ENCODE results near the gene STC2.

Gene STC2

GRCh38 chr5:173311818-173312585, 16.2 kb downstream of the STC2 start:
- no peak for DNase-seq

- no peak for DNase-seq
Measured at GRCh38 chr5:173310861-173311785, 17.1 kb downstream of the STC2 start.

GRCh38 chr5:173310218-173310769, 17.9 kb downstream of the STC2 start:
- no peak for DNase-seq

DNA sequence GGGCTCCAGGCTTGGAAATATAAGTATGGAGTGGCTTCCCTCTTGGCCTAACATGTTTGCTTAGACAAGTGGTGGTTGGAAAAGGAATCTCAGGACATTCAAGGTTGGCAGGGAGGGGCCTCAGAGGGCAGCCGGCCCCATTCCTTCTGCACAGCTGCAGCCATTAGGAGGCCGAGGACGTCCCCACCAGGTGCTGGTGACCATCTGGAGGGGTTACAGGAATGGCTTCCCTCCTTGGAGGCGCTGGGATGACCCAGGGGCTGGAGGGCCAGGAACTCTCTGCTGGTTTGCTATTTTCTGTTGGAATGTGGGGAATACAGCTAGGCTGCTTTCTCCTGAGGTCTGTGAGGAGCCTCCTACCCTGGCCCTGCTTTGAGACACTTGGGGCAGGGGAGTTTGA, 18.5 kb downstream of the STC2 start:
- DNase-seq: no peak

- DNase-seq: no peak
Measured at GRCh38 chr5:173308226-173308625, 20.0 kb downstream of the STC2 start.

DNA sequence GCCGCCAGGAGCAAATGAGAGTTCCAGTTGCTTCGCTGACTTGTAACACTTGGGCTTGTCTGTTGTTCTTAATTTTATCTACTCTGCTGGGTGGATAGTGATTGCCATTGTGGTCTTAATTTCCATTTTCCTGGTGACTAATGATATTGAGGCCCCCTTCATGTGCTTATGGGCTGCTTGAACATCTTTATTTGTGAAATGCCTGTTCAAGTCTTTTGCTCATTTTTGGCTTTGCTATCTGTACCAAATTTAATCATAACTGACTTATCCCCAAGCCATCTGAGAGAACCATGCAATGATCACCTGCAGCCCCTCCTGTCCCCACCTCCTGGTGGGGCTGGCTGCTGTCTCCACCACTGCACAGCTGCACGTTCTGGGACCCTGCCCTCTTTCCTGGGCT, 20.5 kb downstream of the STC2 start:
- no peak for DNase-seq

DNA sequence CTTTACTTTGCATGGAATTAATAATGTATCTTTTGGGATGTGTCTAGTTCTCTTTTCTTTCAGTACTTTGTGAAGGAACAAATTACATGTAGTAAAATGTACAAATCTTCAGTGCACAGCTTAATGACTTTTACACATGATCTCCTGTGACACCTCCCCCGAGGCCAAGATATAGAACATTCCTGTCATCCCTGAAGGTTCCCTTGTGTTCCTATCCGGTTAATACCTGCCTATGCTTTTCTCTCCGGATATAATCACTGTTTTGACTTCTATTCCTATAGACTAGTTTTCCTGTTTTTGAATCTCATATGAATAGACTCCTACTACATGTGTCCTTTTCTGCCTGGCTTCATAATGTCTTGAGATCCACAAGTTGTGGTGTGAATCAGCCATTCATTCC, 21.5 kb downstream of the STC2 start:
- DNase-seq: no peak

- no peak for DNase-seq
Measured at GRCh38 chr5:173304591-173304988, 23.6 kb downstream of the STC2 start.

GRCh38 chr5:173303878-173304590, 24.2 kb downstream of the STC2 start:
- no peak for DNase-seq

- DNase-seq: no peak
Measured at GRCh38 chr5:173302546-173303155, 25.6 kb downstream of the STC2 start.

GRCh38 chr5:173301695-173302545, 26.3 kb downstream of the STC2 start:
- DNase-seq: no peak

GRCh38 chr5:173300389-173301047, 27.7 kb downstream of the STC2 start:
- no peak for DNase-seq

DNA sequence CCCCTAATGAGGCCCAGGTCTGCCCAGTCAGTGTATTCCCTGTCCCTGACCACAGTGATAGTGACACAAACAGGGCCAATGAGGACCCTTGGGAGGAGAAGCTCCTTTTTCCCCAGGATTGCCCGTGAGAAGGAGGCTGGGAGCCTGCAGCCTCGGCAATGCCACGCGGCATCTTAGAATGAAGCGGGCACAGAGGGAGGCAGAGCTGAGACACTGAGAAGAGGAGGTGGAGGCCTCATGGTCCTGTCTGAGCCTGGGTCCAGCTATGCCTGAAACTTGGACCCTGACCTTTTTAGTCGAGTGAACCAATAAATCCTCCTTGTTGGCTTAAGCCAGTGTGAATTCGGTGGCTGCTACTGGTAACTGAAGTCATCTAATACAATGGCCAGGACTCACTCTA, 28.4 kb downstream of the STC2 start:
- DNase-seq: no peak

DNA sequence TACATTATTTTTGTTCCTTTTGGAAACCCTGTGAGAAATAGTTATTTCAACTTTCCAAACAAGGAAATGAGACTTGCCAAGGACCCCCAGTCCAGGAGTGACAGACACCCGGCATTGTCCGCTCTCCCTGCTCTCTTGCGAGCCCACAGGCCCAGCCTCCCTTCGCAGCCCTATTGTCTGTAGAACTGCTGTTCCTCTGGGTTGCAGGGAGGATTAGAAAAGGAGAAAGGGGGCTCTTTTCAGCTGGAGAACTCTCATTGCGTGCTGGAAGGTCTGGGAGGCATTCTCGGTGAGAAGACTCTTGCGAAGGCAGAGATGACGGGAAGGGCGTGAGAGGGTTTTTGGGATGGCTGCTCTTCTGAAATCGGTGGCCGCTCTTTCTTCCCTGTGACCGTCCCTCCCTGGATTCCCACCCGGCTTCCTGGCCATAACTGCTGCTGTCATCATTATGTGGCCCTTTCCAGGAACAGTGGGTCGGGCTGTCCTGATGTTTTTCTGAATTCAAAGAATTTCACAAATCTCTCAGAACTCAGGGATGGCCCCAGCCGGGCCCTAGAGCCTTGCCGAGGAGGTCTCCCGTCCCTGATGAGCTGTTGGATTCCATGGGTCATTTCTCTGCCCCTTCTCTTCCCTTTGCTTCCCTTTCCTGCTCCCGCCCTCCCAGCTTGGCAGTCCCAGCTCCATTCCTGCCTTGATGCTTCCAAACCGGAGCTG, 29.8 kb downstream of the STC2 start:
- no peak for DNase-seq

DNA sequence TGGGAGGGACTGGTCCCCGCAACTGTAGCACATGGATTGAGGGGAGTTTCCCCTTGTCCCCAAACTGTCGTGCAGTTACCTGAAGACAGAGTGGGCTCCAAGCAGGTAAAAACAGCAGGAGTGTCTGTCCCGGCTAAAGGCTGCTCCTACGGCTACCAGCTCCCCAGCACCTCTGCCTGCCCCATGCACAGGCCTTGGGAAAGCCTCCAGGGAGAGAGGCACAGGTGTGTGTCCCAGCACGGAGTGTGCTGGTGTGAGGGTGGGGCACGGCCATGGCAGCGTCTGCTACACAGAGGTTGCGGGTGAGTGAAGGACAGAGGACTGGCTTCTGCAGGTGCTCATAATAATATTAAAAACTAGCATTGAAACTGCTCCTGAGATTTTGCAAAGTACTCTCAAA, 30.4 kb downstream of the STC2 start:
- DNase-seq: no peak

DNA sequence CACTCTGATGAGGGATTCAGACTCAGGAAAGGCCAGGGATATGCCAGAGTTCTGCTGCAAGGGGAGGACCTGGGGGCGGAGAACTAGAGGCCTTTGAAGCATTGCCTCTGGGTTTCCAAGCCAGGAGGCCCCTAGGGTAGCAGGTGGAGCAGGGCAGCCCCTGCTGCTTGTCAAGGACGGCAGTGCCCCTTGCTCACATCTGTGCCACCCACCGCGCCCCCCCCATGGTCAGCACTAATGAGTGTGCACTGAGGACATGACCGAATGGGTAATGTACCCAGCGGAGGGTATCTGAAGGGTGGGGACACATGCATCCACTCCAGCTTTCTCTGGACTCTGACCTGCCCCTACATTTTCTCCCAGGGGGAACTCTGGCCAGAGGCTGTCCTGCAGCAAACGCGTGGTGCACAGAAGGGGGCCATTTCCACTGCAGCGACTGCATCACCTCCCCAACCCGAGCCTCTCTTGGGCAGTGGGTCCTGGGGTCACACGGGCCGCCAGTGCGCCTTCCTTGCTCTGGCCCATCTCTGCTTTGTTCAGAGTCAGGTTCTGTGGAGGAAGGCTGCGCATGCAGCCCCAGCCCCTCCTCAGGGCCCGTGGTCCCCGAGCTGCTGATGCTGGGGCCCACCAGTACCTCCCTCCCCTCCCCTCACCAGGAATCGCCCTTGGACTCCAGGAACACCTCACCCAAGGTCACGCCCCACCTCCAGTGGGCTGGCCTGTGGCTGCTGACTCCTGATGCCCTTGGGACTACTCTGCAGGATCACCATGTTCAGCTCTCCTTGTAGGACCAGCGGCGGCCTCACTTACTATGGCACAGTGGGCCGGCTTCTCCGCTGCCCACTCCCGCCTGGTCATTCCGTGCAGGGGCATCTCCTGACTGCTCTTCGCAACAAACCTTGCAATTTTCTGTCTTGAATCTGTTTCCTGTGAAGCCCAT, 31.2 kb downstream of the STC2 start:
- no peak for DNase-seq

GRCh38 chr5:173295796-173296195, 32.4 kb downstream of the STC2 start:
- no peak for DNase-seq

- DNase-seq: no peak
Measured at GRCh38 chr5:173294673-173295320, 33.4 kb downstream of the STC2 start.
